ENCODE data around the gene ADAM22. TPM values are rescaled to one million over a fixed set of nuclear protein-coding genes. Genes with fewer than 3 reads are reported as not detected.
A peak's percentile ranks its signal among the peaks of the same experiment; 100 is the strongest.

ADAM22 gene
- total and polyA plus RNA-seq, 9 donors: 1.0 to 18.0 (median 5.5) TPM

- Histone ChIP-seq H3K4me1 (ENCODE audit: insufficient read depth) (peaks cover 2% of the 10 kb centered on the region), H3K27me3 (peaks cover 2% of the 10 kb centered on the region), H3K9me3 (no peaks in the 10 kb centered on the region), H3K36me3 (no peaks in the 10 kb centered on the region), H3K27ac (no peak overlapping the region), H3K4me3 (no peak overlapping the region)
- DNase-seq: no peak
- TF ChIP-seq, protein P1, sequence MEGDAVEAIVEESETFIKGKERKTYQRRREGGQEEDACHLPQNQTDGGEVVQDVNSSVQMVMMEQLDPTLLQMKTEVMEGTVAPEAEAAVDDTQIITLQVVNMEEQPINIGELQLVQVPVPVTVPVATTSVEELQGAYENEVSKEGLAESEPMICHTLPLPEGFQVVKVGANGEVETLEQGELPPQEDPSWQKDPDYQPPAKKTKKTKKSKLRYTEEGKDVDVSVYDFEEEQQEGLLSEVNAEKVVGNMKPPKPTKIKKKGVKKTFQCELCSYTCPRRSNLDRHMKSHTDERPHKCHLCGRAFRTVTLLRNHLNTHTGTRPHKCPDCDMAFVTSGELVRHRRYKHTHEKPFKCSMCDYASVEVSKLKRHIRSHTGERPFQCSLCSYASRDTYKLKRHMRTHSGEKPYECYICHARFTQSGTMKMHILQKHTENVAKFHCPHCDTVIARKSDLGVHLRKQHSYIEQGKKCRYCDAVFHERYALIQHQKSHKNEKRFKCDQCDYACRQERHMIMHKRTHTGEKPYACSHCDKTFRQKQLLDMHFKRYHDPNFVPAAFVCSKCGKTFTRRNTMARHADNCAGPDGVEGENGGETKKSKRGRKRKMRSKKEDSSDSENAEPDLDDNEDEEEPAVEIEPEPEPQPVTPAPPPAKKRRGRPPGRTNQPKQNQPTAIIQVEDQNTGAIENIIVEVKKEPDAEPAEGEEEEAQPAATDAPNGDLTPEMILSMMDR (IDR thresholded peaks at IDR 0.05): no peak
- TF ChIP-seq POLR2A (IDR thresholded peaks at IDR 0.05) (no peak), EP300 (IDR thresholded peaks at IDR 0.05) (no peak)
- intact Hi-C loops (cut with DNase I): no loop called here
- 80 to 84% (median 83%) methylated on average over 1 of the region's 1 CpG for WGBS, 3 donors
Observed at GRCh38 chr7:88239852-88240251, 305.8 kb downstream of the ADAM22 start.

- DNase-seq: peak in 1 of 5 donors; percentile 17
- intact Hi-C loops (cut with DNase I): no loop called here
- Histone ChIP-seq H3K4me1 (ENCODE audit: insufficient read depth) (peaks cover 2% of the 10 kb centered on the region), H3K4me3 (no peak overlapping the region), H3K9me3 (no peaks in the 10 kb centered on the region), H3K27ac (no peak overlapping the region), H3K27me3 (peaks cover 2% of the 10 kb centered on the region), H3K36me3 (no peaks in the 10 kb centered on the region)
- 19 to 23% (median 21%) methylated on average over 2 of the region's 2 CpGs for WGBS, 3 donors
- TF ChIP-seq, protein P1 (IDR thresholded peaks at IDR 0.05): peak in 2 of 3 donors; percentile 37 to 51
- TF ChIP-seq POLR2A (IDR thresholded peaks at IDR 0.05): no peak
- TF ChIP-seq EP300 (IDR thresholded peaks at IDR 0.05): no peak
Observed at GRCh38 chr7:88243345-88243909, 309.4 kb downstream of the ADAM22 start.

- H3K9me3 ChIP-seq: no peaks in the 10 kb centered on the region
- no peak for DNase-seq
- intact Hi-C loops (cut with DNase I): no loop called here
- H3K4me1 ChIP-seq (ENCODE audit: insufficient read depth): peaks cover 2% of the 10 kb centered on the region
- WGBS, 3 donors: 84 to 86% (median 85%) methylated on average over 1 of the region's 1 CpG
- H3K36me3 ChIP-seq: no peaks in the 10 kb centered on the region
- H3K27me3 ChIP-seq: no peaks in the 10 kb centered on the region
- no peak overlapping the region for H3K4me3 ChIP-seq
- TF ChIP-seq, protein P1 (IDR thresholded peaks at IDR 0.05): no peak
- TF ChIP-seq POLR2A (IDR thresholded peaks at IDR 0.05): no peak
- H3K27ac ChIP-seq: no peak overlapping the region
Observed at GRCh38 chr7:88244258-88244657, 310.2 kb downstream of the ADAM22 start.

Other genes with a start within 250 kb of the ADAM22 start
- 10 to 100 TPM; 10.4 to 27.1 (median 23.1) TPM for gene SLC25A40, start 57.9 kb upstream of the ADAM22 start, total RNA-seq
- gene SLC25A40, start 57.9 kb upstream of the ADAM22 start, polyA plus RNA-seq: 10 to 100 TPM in 1 of 2 donors, 1 to 10 TPM in 1; 9.8 to 17.0 TPM
- 10 to 100 TPM in 6 of 7 donors, 1 to 10 TPM in 1; 9.7 to 18.3 (median 12.7) TPM for gene DBF4, start 57.8 kb upstream of the ADAM22 start, total RNA-seq
- gene DBF4, start 57.8 kb upstream of the ADAM22 start, polyA plus RNA-seq: 1 to 10 TPM; 5.4 to 6.2 TPM

Measured in ovary (tissue), 9 donors.